Activated CD4-positive, alpha-beta T cell treated with anti-CD3 and anti-CD28 coated beads, Interleukin-2, amount 50 U/mL, for 48 hours (primary cell): ENCODE results near the gene TECR.

Experiments used
- DNase-seq, 2 experiments: peaks; one replicate each; pipeline ENCODE4 v3.0.0-alpha.2; 2020

TECR gene

GRCh38 chr19:14510311-14511228 is 18.8 kb upstream of the TECR start:
- DNase-seq, result peak in 1 of 2 experiments; percentile 35

GRCh38 chr19:14511229-14511593 is 18.2 kb upstream of the TECR start:
- no peak for DNase-seq

DNA sequence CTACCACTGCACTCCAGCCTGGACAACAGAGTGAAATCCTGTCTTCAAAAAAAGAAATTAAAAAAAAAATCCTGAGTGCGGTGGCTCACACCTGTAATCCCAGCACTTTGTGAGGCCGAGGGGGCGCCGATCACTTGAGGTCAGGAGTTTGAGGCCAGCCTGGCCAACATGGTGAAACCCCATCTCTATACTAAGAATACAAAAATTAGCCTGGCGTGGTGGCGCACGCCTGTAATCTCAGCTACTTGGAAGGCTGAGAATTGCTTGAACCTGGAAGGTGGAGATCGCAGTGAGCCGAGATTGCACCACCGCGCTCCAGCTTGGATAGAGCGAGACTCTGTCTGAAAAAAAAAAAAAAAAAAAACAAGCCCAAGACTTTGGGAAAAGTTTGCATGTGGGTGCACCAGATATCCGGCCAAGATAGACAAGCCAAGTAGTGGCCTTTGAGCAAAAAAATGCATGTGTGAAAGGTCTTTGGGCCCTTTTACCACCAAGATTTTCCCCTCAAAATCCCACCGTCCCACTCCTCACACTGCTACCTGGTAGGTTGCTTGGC is 16.9 kb upstream of the TECR start:
- DNase-seq, result no peak

DNA sequence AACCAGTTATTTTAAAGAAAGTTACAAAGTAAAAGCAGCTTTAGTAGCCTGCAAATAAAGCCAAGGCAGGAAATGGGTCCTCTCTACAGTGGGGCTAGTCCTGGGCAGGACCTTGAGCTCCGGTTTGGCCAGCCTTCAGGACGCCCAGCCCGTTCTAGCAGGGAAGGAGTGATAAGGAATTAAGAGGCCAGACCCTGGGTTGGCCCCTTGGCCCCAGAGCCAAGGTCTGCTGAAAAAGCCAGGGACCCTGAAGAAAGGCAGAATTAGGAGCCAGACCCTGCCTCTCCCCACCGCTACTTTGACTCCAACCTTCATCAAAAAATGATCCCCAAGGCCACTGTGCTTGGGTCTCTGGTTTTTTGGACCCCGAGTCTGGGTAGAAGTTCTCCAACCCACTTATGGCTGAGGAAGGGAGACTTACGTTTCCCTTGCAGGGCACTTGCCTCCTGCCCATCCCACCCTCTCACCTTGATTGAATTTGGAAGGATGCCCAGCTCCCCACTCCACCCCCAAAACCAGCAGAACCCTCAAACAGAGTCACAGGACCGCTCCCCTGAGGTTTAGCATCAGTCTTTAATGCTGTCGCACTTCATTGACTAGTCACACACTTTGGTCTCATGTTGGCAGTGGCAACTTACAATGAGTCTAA is 15.1 kb upstream of the TECR start:
- no peak for DNase-seq

DNA sequence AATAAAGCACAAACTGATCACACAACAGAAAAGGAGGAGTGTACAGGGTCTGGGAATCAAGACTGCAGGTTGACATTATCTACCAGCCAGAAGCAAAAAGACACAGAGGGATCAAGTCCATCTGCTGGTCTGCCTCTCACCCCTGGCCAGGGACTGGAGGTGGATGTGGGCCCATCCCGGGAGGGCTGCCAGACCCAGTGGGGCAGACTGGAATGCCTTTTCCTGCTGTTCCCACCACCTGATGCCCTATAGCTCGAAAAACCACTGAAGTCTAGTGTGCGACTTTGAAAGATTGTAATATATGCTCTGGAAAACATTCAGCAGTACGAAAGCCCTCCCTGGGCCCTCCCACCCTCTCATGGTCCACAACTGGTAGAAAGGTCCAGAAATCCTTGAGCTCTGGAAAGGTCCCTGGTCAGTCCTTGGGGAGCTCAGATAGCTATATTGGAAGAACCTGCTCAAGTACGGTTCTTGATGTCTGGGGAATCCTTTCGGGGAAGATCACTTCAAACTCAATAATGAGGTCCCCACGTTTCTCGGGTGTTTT is 13.8 kb upstream of the TECR start:
- no peak for DNase-seq

GRCh38 chr19:14516048-14516534 is 13.3 kb upstream of the TECR start:
- no peak for DNase-seq

GRCh38 chr19:14516746-14517438 is 12.5 kb upstream of the TECR start:
- no peak for DNase-seq

DNA sequence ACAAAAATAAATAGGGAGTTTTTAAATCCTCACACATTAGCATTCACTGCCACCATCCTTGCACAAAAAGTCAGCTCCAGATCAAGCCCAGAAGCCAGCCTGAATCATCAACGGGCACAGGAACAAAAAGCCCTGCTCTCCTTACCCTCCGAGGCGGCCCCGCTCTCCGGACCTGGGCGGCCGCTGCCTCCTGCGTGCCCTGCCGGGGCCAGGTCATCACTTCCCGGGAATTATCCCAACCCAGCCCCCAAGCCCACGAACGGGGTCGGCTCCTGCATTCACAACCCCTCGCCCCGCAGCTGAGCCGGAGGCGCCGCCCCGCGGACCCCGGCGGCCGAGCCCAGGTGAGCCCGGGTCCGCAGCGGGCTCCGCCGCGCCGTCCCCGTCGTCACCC is 12.0 kb upstream of the TECR start:
- DNase-seq, result no peak

- DNase-seq, result peak; percentile 68 to 77
These were observed 11.4 kb upstream of the TECR start, which contains the start of gene DNAJB1 for GRCh38 chr19:14517840-14518505. Gene DNAJB1, minus strand, starts transcription at chr19:14518397. Its CDS starts 48 bp downstream, at chr19:14518349.

GRCh38 chr19:14519245-14519859 is 10.0 kb upstream of the TECR start:
- no peak for DNase-seq

- no peak for DNase-seq
These were observed 9.5 kb upstream of the TECR start for GRCh38 chr19:14519860-14520407.

GRCh38 chr19:14520543-14520942 is 8.9 kb upstream of the TECR start:
- no peak for DNase-seq

DNA sequence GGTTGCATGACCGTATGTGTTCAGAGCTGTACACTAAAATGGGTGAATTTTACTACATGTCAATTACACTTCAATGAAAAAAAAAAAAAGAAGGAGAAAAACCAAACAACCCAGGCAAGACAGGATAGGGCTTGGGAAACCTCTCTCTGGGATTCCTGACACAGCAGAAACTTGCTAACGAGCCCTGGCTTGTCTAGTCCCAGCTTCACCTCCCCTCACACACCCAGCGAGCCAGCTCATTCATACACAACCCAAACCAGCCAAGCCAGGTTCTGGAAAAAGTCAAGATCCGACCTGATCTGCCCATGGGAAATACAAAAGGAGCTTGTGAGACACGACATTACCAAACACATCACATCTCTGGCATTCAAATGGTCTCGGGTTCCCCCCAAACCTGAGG is 3.7 kb upstream of the TECR start:
- no peak for DNase-seq

GRCh38 chr19:14526423-14526822 is 3.0 kb upstream of the TECR start:
- no peak for DNase-seq

GRCh38 chr19:14528419-14529253 is 758 bp upstream of the TECR start:
- DNase-seq, result no peak

DNA sequence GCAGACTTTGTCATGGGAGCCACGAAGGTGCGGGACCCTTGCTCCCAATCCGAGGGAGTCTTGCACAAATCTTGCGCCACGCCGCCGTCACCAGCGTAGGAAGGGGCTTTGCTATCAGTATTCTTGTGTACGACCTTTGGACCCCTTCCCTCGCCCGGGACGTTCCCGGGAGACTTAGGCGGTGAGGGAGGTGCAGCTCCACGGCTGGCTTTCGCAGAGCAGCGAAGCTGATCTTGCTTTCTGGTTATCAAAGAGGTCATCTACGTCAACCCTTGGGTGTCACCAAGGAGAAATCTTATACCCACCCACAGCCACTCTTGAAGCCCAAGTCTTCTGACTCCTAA is 583 bp downstream of the TECR start:
- no peak for DNase-seq

DNA sequence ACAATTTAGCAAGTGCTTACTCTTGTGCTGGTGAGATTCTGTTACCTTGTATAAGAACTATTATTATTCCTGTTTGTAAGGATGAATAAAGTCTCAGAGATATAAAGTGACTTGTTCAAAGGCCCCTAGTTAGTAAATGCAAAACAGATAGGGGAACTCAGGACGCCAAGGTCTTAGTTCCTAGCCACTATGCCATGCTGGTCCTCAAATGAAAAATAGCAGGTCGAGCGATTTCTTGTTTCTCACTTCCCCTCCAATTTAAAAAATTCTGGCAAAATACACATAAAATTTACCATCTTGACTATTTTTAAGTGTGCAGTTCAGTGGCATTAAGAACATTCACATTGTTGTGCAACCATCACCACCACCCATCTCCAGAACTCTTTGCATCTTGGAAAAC is 1.1 kb downstream of the TECR start:
- DNase-seq, result no peak

DNA sequence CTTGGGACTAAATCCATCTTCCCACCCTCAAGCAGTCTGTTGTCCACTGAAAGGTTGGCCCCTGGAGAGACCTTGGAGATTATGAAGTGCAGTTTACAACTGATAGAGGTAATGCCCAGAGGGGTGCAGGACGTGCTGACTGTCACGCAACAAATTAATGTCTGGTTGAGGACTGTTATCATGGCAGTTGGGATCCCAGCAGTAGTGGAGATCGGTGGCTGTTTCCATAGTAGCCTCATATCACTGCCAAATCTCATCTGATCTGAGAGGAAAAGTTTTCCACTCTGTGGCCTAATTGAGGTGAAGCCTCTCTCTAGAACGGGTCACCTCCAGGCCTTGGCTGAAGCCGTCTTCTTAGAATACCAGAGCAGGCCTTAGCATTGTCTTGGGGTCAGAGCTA is 4.1 kb downstream of the TECR start:
- no peak for DNase-seq

DNA sequence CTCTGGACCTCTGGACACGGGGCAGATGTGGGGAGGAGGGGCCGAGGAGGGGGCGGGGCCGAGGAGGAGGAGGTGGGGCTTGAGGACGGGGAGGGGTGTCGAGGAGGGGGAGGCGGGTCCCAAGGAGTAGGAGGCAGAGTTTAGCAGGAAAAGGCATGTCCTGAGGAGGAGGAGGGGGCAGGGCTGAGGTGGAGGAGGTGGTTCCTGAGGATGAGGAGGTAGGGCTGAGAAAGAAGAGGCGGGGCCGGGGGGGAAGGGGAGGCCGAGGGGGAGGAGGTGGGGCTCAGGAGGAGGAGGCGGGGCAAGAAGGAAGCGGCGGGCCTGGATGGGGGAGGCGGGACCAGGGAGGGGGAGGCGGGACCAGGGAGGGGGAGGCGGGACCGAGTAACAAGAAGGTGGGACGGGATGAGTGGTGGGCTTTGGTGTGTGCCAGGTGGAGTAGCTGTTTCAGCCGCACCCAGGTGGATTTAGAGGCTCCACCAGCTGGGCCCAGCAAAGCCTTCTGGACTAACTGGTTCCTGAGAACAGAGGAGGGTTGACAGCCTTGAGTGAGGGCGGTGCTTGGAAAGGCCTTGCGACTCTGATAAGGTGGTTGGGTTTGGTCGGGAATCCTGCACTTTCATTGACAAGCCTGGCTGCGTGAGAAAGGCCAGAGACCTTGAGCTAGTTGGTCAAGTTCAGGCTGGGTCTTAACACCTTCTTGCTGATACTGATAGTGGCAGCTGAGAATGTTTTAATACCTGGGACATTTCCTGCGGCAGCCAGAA is 7.7 kb downstream of the TECR start:
- peak; percentile 47 to 58 for DNase-seq
